ENCODE data around the gene ART3.
A peak's percentile ranks its signal among the peaks of the same experiment; 100 is the strongest.

Gene ART3

GRCh38 chr4:76074993-76075600 is 588 bp downstream of the ART3 start:
- DNase-seq, result no peak

GRCh38 chr4:76078033-76078613 is 3.6 kb downstream of the ART3 start:
- DNase-seq, result no peak

GRCh38 chr4:76083386-76083988 is 9.0 kb downstream of the ART3 start:
- no peak for DNase-seq

GRCh38 chr4:76084542-76084941 is 10.0 kb downstream of the ART3 start:
- no peak for DNase-seq

GRCh38 chr4:76087007-76087769 is 12.7 kb downstream of the ART3 start:
- peak; percentile 59 for DNase-seq

- DNase-seq, result no peak
These were observed 14.2 kb downstream of the ART3 start for GRCh38 chr4:76088719-76089118.

- no peak for DNase-seq
These were observed 15.8 kb downstream of the ART3 start for GRCh38 chr4:76090241-76090691.

GRCh38 chr4:76091052-76091451 is 16.5 kb downstream of the ART3 start:
- DNase-seq, result no peak

GRCh38 chr4:76095568-76095967 is 21.1 kb downstream of the ART3 start:
- no peak for DNase-seq

- DNase-seq, result no peak
These were observed 21.6 kb downstream of the ART3 start for GRCh38 chr4:76096076-76096475.

- no peak for DNase-seq
These were observed 31.1 kb downstream of the ART3 start for GRCh38 chr4:76105652-76106051.

GRCh38 chr4:76106442-76106841 is 31.9 kb downstream of the ART3 start:
- no peak for DNase-seq

GRCh38 chr4:76108467-76109181 is 34.1 kb downstream of the ART3 start:
- DNase-seq, result no peak

- DNase-seq, result no peak
These were observed 42.3 kb downstream of the ART3 start for GRCh38 chr4:76116821-76117220.

GRCh38 chr4:76117536-76117935 is 43.0 kb downstream of the ART3 start:
- no peak for DNase-seq

GRCh38 chr4:76120199-76120598 is 45.7 kb downstream of the ART3 start:
- DNase-seq, result no peak

GRCh38 chr4:76125816-76126215 is 51.3 kb downstream of the ART3 start:
- no peak for DNase-seq

GRCh38 chr4:76127754-76128153 is 53.2 kb downstream of the ART3 start:
- DNase-seq, result no peak

- DNase-seq, result no peak
These were observed 66.7 kb downstream of the ART3 start for GRCh38 chr4:76141241-76141640.

GRCh38 chr4:76144546-76144945 is 70.0 kb downstream of the ART3 start:
- DNase-seq, result no peak

GRCh38 chr4:76147454-76148141 is 73.1 kb downstream of the ART3 start:
- DNase-seq, result peak; percentile 63

- DNase-seq, result peak; percentile 93
These were observed 73.8 kb downstream of the ART3 start, which contains the start of gene NUP54 for GRCh38 chr4:76148142-76148865. Gene NUP54 (minus strand): TSS chr4:76148397. CDS start chr4:76148374, 23 bp downstream.

Data from NCI-H1092 treated with DMSO at 0.1 percent for 48 hours (cell line).